HG03378 (cell line): ENCODE data around the gene ZNF496.
A peak's percentile ranks its signal among the peaks of the same experiment; 100 is the strongest.

Experiments
- ATAC-seq: cut with Tn5 transposase; IDR thresholded peaks from one replicate; pipeline ENCODE4 v1.9.1; 2021; ENCODE audit warnings: mild to moderate bottlenecking, moderate library complexity; ENCODE audit not compliant: unreplicated experiment

Gene ZNF496

DNA sequence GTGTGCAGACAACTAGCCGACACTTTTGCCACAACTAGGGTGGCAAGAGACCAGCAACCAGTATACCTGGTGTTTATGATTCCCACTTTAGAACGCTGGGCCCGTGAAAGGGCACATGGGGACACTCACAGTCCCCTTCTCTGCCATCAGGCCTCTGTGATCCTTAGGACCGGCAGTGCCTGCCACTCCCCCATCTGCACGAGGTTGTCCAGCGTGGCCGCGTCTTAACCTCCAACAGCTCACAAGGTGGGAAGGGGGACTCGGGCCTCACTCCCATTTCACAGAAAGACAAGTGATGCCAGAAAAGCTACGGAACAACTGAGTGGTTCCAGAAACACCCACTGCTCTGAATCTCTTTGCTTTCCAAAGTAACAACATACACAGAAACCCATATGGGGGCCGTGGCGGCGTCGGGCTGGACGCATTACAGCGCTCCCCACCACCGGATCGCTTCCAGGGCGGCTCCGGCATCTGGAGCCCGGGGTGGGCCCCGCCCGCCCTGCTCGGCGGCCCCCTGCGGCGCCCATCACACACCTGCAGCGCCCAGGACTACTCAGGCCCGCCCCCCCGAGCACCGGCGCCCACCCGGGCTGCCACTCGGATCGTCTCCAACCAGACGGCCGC, 1.0 kb downstream of the ZNF496 start:
- ATAC-seq = peak; percentile 16

DNA sequence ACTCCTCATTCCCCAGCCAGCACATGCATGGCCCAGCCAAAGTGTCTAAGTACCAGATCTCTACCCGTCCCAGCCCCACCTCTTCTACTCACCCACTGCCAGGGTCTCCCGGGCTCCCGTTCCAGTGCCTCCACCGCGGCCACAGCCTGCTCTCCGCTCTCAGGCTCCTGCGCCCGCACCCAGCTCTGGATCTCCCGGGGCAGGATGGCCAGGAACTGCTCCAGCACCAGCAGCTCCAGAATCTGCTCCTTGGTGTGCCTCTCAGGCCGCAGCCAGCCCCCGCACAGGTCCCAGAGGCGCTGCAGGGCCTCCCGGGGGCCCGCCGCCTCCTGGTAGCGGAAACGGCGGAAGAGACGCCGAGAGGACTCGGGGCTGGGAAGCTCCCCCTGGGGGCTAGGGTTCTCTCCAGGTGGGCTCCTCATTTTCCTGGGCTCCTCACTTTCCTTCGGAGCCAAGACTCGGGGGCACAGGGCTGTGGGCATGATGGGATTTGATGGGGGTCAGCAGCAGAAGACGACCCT, 2.5 kb downstream of the ZNF496 start:
- no peak for ATAC-seq

DNA sequence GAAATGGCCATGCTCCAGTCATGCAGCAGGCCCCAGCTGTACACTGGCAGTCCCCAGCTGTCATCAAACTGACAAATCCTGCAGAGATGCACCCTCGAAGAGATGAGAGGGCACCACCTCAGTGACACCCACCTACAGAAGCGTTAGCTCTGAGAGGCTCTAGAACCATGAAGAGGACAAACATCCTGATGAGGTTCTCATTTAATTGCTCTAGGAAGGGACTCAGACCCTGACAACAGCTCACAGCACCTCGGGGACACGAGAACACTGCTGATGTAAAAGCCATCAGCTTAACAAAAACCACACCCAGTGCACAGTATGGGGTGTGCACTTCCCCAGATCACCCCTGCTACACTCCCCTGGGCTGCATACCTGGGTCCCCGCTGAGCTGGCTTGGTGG, 3.4 kb downstream of the ZNF496 start:
- ATAC-seq = no peak

DNA sequence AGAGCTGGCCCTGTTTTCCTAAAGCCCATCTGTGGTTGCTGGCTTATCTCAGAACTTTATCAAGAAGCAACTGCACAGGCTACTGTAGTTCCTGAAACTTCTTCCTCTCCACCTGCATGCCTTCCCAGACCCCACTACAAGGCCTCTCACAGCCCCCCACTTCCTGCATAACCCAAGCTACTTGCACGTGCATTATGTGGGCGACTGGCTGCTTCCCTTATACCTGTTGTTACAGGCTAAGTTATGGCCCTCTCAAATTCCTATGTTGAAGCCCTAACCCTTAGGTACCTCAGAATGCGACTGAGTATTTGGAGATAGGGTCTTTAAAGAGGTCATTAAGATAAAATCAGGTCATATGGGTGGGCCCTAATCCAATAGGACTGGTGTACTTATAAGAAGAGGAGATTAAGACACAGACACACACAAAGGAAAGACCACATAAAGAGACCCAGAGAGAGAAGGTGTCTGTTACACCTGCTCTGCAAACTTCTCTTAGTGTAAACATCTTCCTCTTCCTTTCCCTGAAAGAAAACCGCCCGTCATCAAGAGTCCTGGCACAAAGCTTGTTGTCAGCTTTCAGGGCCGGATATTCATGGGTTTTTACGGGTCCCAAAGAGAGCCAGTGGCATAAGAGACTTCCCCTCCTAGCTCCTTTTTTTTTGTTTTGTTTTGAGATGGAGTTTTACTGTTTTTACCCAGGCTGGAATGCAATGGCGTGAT, 5.1 kb downstream of the ZNF496 start:
- ATAC-seq = no peak

DNA sequence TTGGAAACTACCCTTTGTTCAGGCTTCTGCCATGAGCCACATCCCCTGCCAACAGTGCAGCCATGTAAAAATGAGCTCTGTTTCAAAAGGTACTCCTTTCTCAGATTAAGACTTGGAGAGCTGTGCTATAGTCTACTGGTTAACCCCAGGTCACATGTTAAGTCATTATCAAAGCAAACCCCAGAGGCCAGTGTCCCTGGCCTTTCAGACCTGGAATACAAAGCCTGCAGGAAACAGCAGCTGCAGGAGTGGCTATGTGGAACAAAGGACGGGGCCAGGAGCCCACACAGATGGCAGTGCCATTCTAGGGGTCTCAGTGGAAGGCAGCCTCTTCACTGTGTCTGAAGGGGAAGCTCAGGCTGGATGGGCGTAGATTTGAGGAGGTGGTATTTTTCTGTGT, 6.7 kb downstream of the ZNF496 start:
- ATAC-seq = no peak

DNA sequence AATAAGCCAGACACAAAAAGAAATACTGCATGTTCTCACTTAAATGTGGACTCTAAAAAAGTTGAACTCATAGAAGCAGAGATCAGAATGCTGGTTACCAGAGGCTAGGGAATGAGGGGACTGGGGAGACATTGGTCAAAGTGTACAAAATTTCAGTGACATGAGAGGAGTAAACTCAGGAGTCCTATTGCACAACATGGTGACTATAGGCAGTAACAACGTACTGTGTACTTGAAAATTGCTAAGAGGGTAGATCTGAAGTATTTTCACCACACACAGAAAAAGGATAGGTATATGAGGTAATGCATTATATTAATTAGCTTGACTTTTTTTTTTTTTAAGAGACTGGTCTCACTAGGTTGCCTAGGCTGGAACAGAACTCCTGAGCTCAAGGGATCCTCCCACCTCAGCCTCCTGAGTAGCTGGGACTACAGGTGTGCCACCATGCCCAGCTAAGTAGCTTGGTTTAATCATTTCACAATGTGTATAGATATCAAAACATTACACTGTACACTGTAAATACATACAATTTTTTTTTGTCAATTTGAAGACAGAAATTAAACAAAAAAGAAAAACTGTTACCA, 7.4 kb downstream of the ZNF496 start:
- ATAC-seq = no peak

DNA sequence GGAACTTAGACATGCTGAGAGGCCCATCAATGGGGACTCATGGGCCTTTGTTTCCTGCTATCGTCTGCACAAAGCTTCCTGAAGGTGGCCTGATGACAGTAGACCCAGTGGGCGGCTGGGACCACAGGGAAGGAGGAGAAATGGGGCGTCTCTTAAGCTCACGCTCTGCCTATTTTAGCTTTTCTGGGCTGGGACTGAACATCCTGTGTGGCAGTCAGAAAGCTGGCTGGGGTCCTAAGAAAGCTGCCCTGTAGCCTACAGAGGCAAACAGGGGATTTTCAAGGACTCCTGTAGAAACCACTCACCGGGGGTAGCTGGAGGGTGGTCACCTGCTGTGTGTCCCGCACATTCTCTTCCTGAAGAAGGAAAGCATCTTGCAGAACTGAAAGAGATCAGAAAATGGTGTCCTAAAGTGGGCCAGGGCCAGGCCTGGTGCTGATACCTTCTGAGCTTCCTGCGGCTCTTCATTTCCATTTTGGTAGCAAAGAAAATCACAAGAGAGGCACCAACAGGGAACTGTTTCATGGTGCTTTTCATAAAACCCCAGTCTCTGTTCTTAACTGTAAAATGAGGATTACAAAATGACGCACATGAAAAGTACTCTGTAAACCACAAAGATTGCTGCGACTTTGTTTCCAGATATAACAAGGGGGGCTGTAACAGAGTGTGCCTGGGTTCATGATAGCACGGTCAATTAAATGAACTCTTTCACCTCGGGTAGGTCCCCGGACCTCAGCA, 8.6 kb downstream of the ZNF496 start:
- no peak for ATAC-seq

DNA sequence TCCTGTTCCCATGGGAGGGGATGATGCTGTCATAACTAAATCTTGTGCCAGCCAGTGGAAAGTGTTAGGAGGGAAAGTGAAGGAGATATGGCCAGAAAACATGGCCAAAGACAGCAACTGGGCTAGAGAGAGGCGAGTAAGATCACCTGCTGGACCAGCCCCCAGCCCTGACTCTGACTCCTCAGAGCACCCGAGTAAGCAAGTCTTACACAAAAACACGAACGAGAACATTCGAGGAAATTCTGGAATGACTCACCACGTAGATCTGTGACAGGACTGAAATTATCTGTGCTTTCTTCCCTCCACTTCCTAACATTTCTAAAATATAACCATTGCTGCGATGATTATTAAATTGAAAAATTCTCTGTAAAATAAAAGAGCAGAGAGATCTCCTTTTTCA, 9.2 kb downstream of the ZNF496 start:
- ATAC-seq = no peak

DNA sequence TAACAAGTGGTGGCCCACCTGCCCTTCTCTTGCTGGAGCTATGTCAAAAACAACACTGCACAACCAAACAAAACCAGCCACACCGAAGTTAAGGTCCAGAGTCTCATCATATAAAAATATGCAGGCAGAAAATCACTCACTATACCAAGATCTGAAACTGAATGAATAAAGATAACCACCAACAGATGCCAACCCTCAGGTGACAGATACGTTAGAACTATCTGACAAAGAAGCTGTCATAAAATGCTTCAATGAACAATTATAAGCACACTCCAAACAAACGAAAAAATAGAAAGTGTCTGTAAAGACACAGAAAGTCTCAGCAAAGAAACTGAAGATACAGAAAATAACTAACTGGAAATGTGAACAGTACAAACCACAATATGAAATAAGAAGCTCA, 14.0 kb downstream of the ZNF496 start:
- no peak for ATAC-seq

DNA sequence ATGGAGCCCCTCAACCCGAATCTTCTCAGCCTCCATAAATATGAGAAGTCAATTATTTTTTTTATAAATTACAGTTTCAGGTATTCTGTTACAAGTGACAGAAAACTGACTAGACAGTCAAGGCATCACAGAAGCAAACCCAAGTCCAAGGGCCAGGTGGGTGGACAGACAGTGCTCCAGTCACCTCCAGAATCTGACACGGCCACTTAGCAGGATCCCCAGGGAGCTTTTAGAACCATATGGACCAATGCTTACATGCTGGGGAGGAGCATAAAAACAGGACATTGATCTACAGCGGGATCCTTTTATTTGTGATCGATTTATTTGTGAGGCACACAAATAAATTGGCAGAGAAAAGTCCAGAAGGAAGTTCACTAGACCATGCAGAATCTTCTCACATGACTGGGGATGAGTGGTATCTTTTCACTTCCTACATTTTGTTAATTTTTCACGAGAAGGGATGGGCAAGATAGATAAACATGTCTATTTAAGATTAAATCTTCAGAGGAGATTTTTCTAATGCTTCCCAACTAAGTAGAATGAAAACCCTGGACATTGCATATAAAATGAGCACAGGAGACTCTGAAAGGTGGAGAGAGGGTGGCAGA, 15.0 kb downstream of the ZNF496 start:
- ATAC-seq = peak; percentile 46

DNA sequence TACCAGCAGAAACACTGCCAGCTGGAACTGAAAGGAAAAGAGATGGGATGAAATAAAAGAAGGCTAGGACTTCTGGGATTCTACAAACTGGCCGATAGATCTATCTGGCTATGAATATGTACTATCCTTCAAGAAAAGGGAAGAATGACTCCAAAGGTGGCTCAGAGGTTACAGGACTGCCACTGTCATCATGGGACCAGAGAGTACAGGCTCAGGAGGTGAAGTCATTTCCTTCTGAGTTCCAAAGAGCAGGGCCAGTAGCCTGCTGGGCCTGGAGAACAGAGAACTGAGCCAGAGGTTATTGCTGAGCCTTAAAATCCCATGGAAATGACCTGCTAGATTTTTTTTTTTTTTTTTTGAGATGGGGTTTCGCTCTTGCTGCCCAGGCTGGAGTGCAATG, 27.6 kb downstream of the ZNF496 start:
- no peak for ATAC-seq

DNA sequence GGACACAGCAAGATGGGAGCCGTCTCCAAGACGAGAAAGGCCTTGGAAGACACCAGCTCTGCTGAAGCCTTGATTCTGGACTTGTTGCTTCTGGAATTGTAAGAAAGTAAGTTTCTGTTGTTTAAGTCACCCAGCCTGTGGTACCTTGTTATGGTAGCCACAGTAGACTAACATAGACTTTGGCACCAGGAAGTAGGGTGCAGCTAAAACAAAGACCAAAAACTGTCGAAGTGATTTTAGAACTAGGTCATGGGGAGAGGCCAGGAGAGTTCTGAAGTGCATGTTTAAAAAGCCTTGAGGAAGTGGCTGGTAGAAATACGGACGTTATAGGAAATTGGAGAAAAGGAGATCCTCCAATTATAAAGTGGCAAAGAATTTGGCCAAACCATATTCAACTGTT, 28.5 kb downstream of the ZNF496 start:
- no peak for ATAC-seq

DNA sequence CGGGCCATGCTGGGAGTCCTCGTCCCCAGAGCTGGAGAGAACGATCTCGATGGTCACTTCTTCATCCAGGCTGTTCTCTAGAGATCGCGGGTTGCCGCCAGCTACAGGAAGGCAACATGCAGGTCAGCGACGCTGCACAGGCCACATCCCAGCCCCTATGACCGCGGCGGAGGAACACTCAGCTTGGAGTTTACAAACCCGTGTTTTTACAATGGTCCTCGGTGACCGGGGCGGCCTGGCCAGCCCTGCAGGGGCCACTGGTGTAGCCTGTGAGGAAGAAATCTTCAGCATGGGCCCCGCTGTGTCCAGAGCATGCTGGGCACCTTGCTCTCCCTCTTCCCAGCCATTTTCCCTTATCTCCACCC, 30.5 kb downstream of the ZNF496 start:
- no peak for ATAC-seq

DNA sequence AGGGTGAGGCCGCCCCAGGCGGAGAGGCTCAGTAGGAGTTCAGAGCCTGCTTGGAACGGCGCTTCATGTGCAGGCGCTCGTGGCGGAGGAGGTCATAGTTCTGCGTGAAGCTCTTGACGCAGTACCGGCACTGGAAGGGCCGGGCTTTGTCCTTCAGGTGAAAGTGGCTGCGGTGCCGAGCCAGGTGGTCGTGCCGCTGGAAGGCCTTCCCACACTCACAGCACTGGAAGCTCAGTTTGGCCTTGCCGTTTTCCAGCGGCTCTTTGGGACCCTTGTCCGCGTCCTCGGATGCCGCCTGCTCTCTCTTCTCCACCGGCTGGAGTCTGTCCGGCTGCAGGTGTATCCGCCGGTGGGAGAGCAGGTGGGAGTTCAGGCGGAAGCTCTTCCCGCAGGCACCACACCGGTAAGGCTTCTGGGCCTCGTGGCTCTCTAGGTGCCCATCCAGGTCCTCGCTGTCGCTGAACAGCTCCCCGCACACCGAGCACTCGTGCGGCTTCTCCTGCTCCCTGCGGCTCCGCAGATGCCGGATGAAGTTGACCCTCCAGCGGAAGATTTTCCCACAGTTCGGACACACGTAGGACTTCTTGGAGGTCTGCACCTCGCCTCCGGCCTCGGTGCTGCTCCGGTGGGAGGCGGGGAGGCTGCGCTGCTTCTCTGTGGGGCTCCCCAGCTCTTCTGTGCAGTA, 31.0 kb downstream of the ZNF496 start:
- no peak for ATAC-seq

DNA sequence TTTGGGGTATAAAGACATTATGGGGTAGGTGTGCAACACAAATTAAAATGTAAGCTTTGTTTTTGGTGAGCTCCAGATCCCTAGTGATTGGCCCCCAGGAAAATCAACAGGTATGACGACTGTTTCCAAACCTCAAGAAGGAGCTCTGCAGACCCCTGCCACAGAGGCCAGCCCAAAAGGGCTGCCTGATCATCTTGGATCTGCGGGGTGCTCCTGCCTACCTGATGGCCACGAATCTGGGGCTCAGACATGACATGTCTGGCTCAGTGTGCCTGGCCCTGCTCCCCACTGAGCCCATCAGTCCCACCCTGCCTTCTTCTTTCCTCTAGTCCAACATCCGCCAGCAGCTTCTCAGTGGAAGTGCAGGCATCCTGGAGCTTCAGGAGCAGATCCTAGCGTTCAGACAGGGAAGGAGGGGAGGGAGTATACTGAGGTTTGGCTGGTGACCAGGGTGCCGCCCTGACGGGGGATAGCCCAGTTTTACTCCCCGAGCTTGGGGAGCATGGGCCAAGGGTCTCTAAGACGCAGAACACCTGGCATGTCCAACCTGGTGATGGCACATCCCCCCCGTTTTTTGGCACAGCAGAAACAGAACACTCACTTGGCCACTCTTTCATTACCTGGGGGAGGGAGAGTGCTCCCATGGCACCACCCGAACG, 31.8 kb downstream of the ZNF496 start:
- no peak for ATAC-seq

DNA sequence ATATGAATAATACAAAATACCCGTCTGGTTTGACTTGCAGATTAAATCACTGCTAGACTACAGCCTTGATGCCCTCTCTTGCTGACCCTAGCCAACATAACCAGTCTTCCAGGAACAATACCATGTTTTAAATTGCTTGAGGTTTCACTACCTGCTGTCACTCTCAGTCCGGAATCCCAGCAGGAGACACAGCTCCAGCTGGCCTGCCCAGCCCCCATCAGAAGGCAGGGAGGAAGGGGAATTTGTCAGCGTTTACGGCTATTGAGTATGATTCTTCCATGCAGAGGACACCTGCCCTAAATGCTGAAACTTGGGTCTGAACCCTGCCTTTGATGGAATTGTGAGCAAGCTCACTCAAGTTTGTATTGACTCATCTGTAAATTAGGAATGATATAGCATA, 33.0 kb downstream of the ZNF496 start:
- ATAC-seq = no peak

DNA sequence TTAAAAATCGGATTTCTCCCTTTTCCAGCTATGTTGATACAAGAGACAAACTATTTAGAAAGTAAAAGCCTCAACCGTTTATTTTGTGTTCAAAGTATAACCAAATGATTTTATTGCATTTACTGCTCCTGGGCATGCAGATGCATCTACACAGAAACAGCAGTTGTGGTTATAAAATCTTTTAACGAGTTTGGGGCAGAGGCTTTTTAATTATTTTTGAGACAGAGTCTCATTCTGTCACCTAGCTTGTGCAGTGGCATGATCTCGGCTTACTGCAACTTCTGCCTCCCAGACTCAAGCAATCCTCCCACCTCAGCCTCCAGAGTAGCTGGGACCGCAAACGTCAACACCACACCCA, 33.6 kb downstream of the ZNF496 start:
- ATAC-seq = no peak

DNA sequence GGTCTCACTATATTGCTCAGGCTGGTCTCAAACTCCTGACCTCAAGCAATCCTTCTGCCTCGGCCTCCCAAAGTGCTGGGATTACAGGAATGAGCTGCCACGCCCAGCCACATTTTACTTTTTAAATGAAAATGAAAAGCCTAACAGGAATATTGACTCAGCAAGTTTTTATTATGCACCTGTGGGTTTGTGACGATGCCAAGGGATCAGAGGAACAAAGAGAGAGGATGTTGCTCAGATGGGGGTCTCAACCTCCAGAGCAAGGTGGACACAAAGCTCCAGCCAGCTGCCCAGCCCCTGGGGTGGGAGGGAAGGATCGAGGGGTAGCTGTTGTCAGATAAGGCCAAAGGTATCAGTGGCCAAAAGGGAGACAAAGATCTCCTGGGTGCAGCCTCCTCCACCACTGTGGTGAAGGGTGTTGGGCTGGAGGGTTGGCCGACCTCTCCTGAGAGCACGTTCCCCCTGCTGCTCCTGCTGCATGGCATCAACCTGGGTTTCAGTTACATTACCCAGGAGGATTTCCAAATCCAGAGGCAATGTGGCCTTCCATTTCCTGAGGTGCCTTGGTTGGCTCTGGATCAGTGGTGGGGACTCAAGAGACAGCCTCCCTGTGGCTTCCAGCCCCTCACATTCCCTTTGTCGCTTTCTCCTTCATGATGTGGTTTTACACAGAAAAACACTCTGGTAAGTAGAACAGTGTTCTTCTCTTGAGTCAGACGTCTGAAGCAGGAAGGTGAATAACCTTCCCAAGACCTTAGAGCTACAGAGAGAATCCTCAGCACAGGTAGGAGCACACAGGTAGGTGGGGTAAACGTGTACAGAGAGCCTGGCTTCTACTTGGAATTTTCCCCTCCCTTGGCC, 34.2 kb downstream of the ZNF496 start:
- ATAC-seq = no peak

DNA sequence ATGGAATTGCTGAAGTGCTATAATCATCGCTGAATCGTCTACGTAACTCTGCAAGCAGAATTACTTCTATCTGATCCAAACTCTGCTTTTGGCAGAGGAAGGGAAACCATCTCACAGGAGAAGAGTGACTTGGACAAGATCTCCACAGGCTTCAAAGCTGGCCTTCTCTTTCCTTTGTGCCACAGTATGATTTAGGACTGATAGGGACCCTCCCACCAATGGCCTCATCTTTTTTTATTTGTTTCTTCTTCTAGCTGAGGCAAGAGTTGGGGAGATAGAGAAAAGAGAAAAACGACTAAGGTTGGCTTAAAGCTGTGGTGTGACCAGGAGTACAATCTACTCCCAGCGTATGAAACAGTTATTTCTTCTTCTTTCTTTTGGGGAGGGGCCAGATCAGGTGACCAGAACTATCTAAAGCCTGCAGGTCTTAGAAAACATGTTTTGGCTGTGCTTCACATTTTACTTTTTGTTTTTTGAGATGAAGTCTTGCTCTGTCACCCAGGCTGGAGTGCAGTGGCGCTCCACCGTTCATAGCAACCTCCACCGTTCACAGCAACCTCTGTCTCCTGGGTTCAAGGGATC, 35.0 kb downstream of the ZNF496 start:
- ATAC-seq = no peak
